COR-L47 (cell line): ENCODE results near the gene ZIK1.

Experiments used
- DNase-seq: peaks from one replicate; lab custom pipeline; 2025; lab: John Stamatoyannopoulos, UW

The ZIK1 gene

GRCh38 chr19:57583521-57584416 lies at the start of gene ZIK1:
Gene ZIK1 (plus strand): TSS chr19:57584145. CDS start chr19:57584357, 212 bp downstream.
- DNase-seq, result peak; percentile 84

GRCh38 chr19:57537953-57538547 lies 45.9 kb upstream of the ZIK1 start:
- DNase-seq, result no peak

GRCh38 chr19:57546513-57546912 lies 37.4 kb upstream of the ZIK1 start:
- no peak for DNase-seq

GRCh38 chr19:57552432-57552831 lies 31.5 kb upstream of the ZIK1 start:
- DNase-seq, result no peak

GRCh38 chr19:57557659-57558058 lies 26.3 kb upstream of the ZIK1 start:
- no peak for DNase-seq

- peak; percentile 6 for DNase-seq
These were observed 25.4 kb upstream of the ZIK1 start for GRCh38 chr19:57558525-57558924.

- DNase-seq, result peak; percentile 4
These were observed 24.9 kb upstream of the ZIK1 start for GRCh38 chr19:57559008-57559403.

GRCh38 chr19:57559404-57560025 lies 24.4 kb upstream of the ZIK1 start, which contains the start of gene ZNF550:
Gene ZNF550 (minus strand): TSS chr19:57559863. CDS start chr19:57559682, 181 bp downstream.
- DNase-seq, result peak; percentile 73

GRCh38 chr19:57560049-57560491 lies 23.9 kb upstream of the ZIK1 start:
- no peak for DNase-seq

- no peak for DNase-seq
These were observed 20.4 kb upstream of the ZIK1 start for GRCh38 chr19:57563547-57563946.

GRCh38 chr19:57566396-57567265 lies 17.3 kb upstream of the ZIK1 start:
- peak; percentile 18 for DNase-seq

- no peak for DNase-seq
These were observed 13.2 kb upstream of the ZIK1 start for GRCh38 chr19:57570707-57571106.

- no peak for DNase-seq
These were observed 11.5 kb upstream of the ZIK1 start for GRCh38 chr19:57572415-57572947.

GRCh38 chr19:57576661-57577060 lies 7.3 kb upstream of the ZIK1 start:
- DNase-seq, result no peak

- peak; percentile 99 for DNase-seq
These were observed 5.3 kb upstream of the ZIK1 start, which contains the start of gene ZNF416 for GRCh38 chr19:57578487-57579205. Gene ZNF416 (minus strand): TSS chr19:57578911. CDS start chr19:57578704, 207 bp downstream.

- DNase-seq, result no peak
These were observed 833 bp upstream of the ZIK1 start for GRCh38 chr19:57583104-57583520.

GRCh38 chr19:57587529-57587928 lies 3.6 kb downstream of the ZIK1 start:
- DNase-seq, result no peak

GRCh38 chr19:57599377-57599760 lies 15.4 kb downstream of the ZIK1 start:
- DNase-seq, result no peak

- DNase-seq, result peak; percentile 92
These were observed 15.9 kb downstream of the ZIK1 start, which contains the start of gene ZNF530 for GRCh38 chr19:57599761-57600383. Gene ZNF530 (plus strand): TSS chr19:57599885. CDS start chr19:57604346, 4,461 bp downstream.

- DNase-seq, result no peak
These were observed 23.0 kb downstream of the ZIK1 start for GRCh38 chr19:57606931-57607330.
